K562 (cell line): ENCODE measurements around the gene RHOBTB3. TPM values are rescaled to one million over a fixed set of nuclear protein-coding genes. Genes with fewer than 3 reads are reported as not detected.
A peak's percentile ranks its signal among the peaks of the same experiment; 100 is the strongest.

Source experiments
- GTF2A2 ChIP-seq: IDR thresholded peaks from 2 replicates; pipeline ENCODE4 v1.6.1; 2016; ENCODE audit warnings: mild to moderate bottlenecking, missing genetic modification characterization, missing compliant biosample characterization
- NFXL1 ChIP-seq: fragments of 450-650 bp; formaldehyde crosslinking; IDR thresholded peaks from 2 replicates; pipeline ENCODE4 v1.4.0; 2021; ENCODE audit warnings: mild to moderate bottlenecking
- RBM34 ChIP-seq: fragments of 200-400 bp; formaldehyde crosslinking; IDR thresholded peaks from 2 replicates; pipeline ENCODE4 v1.6.1; 2018; ENCODE audit warnings: low read length, borderline replicate concordance; ENCODE audit not compliant: insufficient read depth
- RERE ChIP-seq: sonication (generic); formaldehyde crosslinking; IDR thresholded peaks from 2 replicates; pipeline ENCODE4 v1.8.0; 2023; ENCODE audit warnings: missing genetic modification reagents, mild to moderate bottlenecking, borderline replicate concordance
- RHOXF2B ChIP-seq: fragments of 250-450 bp; sonication (Bioruptor Pico); conservative IDR thresholded peaks from 2 replicates; pipeline ENCODE4 v1.5.1; 2021
- SMC3 ChIP-seq: conservative IDR thresholded peaks from 2 replicates; pipeline ENCODE4 v1.6.1; 2011; ENCODE audit warnings: low read depth, low read length, improper control_type of control experiment; ENCODE audit not compliant: insufficient read depth
- TAF15 ChIP-seq: fragments of 200-400 bp; formaldehyde crosslinking; IDR thresholded peaks from 2 replicates; pipeline ENCODE4 v1.6.1; 2017; ENCODE audit warnings: mild to moderate bottlenecking, low read depth, low read length, moderate library complexity
- TCFL5 ChIP-seq: fragments of 250-450 bp; sonication (Bioruptor Pico); conservative IDR thresholded peaks from 2 replicates; pipeline ENCODE4 v1.6.1; 2021; ENCODE audit warnings: mild to moderate bottlenecking, moderate library complexity, matching md5 sums
- TEAD2 ChIP-seq: fragments of 450-650 bp; IDR thresholded peaks from 2 replicates; pipeline ENCODE4 v1.6.1; 2016; ENCODE audit warnings: missing genetic modification characterization, control low read depth, missing compliant biosample characterization
- ZFP36 ChIP-seq: fragments of 150-350 bp; IDR thresholded peaks from 2 replicates; pipeline ENCODE4 v1.6.1; 2018; ENCODE audit warnings: low read length, low read depth; ENCODE audit not compliant: partially characterized antibody
- ZNF140 ChIP-seq: fragments of 250-450 bp; sonication (Bioruptor Pico); IDR thresholded peaks from 2 replicates; pipeline ENCODE4 v1.8.0; 2021; ENCODE audit warnings: moderate library complexity, mild to moderate bottlenecking, inconsistent platforms
- ZNF431 ChIP-seq: sonication (generic); formaldehyde crosslinking; IDR thresholded peaks from 2 replicates; pipeline ENCODE4 v1.8.0; 2022; ENCODE audit warnings: mild to moderate bottlenecking, missing genetic modification reagents
- ZNF583 ChIP-seq: fragments of 250-450 bp; sonication (Bioruptor Pico); IDR thresholded peaks from 2 replicates; pipeline ENCODE4 v1.4.0; 2020
- ZNF699 ChIP-seq: fragments of 250-450 bp; sonication (Bioruptor Pico); IDR thresholded peaks from 2 replicates; pipeline ENCODE4 v1.8.0; 2021; ENCODE audit warnings: mild to moderate bottlenecking, moderate library complexity; ENCODE audit not compliant: insufficient replicate concordance
- ZNF780A ChIP-seq: fragments of 250-450 bp; sonication (Bioruptor Pico); IDR thresholded peaks from 2 replicates; pipeline ENCODE4 v1.5.0; 2021; ENCODE audit warnings: mild to moderate bottlenecking
- polyA plus RNA-seq, 8 experiments: library from polyadenylated mRNA; depleted of rRNA in 4 of 8; stranded (reverse) in 5 of 8; unstranded in 3 of 8; fragments of >200 nt; fragmentation: Nextera tagmentation in 2 of 8; fragmentation: Illumina TruSeq in 1 of 8; extraction: Ambion mirVana in 2 of 8; extraction: Trizol in 1 of 8; gene quantifications; 2 replicates each; pipeline versions ENCODE4 v1.2.1 to v1.2.3, GENCODE V29; 2011 to 2014; ENCODE audit warnings: inconsistent platforms in 1 of 8, missing spikeins in 1 of 8
- total RNA-seq, 7 experiments: library from RNA; depleted of rRNA in 6 of 7; stranded (reverse); fragments of >200 nt in 6 of 7; fragmentation: Illumina TruSeq in 2 of 7; extraction: Trizol in 2 of 7; gene quantifications; 2 replicates each; pipeline versions ENCODE4 v1.2.1 to v1.2.3, GENCODE V29; 2011 to 2021; ENCODE audit warnings: low replicate concordance in 1 of 7
- TF ChIP-seq, protein P1 (sequence below), 3 experiments: fragments of 200-800 bp in 1 of 3; fragments of 250-450 bp in 1 of 3; fragments of 450-650 bp in 1 of 3; sonication (Bioruptor Pico) in 1 of 3; sonication (Bioruptor generic) in 1 of 3; formaldehyde crosslinking in 1 of 3; IDR thresholded peaks; 2 replicates each; pipeline versions ENCODE4 v1.6.1 to v1.8.0; 2016 to 2022; ENCODE audit warnings: mild to moderate bottlenecking in 2 of 3, missing genetic modification characterization in 2 of 3, missing compliant biosample characterization in 1 of 3, moderate library complexity in 1 of 3
- TF ChIP-seq, protein P2 (sequence below), 3 experiments: IDR thresholded peaks in 2 of 3; conservative IDR thresholded peaks in 1 of 3; 2 replicates each; pipeline ENCODE4 v1.5.1; 2011 to 2012; ENCODE audit warnings: low read length in 3 of 3, mild to moderate bottlenecking in 3 of 3, control low read depth in 2 of 3, improper control_type of control experiment in 1 of 3, inconsistent platforms in 1 of 3, low read depth in 1 of 3, mixed read lengths in 1 of 3, moderate library complexity in 1 of 3; ENCODE audit not compliant: insufficient read depth in 2 of 3

The RHOBTB3 gene
- total and polyA plus RNA-seq, 9 of the 15 experiments (the other 6 are each of a cell fraction or from before 2014, with no cell fraction given) = 39.7 to 143 (median 115) TPM

DNA sequence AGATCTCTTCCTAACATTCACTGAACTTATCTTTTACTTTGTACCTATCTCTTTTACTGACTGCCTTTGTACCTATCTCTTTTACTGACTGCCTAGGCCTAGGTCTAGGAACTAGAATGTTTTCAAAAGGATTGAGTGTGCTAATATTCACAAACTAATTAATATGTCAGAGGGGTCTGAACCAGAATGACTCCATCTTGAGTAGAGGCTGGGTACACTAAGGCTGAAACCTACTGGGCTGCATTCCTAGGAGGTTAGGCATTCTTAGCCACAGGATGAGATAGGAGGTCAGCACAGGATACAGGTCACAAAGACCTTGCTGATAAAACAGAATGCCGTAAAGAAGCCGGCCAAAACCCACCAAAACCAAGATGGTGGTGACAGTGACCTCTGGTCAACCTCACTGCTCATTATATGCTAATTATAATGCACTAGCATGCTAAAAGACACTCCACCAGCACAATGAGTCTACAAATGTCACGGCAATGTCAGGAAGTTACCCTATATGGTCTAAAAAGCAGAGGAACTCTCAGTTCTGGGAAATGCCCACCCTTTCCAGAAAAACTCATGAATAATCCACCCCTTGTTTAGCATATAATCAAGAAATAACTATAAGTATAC lies 2.5 kb upstream of the RHOBTB3 start (continued):
- TF ChIP-seq, protein P1, sequence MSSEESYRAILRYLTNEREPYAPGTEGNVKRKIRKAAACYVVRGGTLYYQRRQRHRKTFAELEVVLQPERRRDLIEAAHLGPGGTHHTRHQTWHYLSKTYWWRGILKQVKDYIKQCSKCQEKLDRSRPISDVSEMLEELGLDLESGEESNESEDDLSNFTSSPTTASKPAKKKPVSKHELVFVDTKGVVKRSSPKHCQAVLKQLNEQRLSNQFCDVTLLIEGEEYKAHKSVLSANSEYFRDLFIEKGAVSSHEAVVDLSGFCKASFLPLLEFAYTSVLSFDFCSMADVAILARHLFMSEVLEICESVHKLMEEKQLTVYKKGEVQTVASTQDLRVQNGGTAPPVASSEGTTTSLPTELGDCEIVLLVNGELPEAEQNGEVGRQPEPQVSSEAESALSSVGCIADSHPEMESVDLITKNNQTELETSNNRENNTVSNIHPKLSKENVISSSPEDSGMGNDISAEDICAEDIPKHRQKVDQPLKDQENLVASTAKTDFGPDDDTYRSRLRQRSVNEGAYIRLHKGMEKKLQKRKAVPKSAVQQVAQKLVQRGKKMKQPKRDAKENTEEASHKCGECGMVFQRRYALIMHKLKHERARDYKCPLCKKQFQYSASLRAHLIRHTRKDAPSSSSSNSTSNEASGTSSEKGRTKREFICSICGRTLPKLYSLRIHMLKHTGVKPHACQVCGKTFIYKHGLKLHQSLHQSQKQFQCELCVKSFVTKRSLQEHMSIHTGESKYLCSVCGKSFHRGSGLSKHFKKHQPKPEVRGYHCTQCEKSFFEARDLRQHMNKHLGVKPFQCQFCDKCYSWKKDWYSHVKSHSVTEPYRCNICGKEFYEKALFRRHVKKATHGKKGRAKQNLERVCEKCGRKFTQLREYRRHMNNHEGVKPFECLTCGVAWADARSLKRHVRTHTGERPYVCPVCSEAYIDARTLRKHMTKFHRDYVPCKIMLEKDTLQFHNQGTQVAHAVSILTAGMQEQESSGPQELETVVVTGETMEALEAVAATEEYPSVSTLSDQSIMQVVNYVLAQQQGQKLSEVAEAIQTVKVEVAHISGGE (CRISPR knock-in tag; IDR thresholded peaks at IDR 0.05) = peak in 2 of 3 experiments; percentile 64 to 95; a peak in 3 of 6 replicates
- TF ChIP-seq ZNF780A (CRISPR knock-in tag) = peak; percentile 93
- peak; percentile 100 for TF ChIP-seq NFXL1
- peak; percentile 98 for TF ChIP-seq TCFL5 (CRISPR knock-in tag)
- peak; percentile 99 for TF ChIP-seq GTF2A2 (tag)
- no peak for TF ChIP-seq TAF15
- TF ChIP-seq, protein P2, sequence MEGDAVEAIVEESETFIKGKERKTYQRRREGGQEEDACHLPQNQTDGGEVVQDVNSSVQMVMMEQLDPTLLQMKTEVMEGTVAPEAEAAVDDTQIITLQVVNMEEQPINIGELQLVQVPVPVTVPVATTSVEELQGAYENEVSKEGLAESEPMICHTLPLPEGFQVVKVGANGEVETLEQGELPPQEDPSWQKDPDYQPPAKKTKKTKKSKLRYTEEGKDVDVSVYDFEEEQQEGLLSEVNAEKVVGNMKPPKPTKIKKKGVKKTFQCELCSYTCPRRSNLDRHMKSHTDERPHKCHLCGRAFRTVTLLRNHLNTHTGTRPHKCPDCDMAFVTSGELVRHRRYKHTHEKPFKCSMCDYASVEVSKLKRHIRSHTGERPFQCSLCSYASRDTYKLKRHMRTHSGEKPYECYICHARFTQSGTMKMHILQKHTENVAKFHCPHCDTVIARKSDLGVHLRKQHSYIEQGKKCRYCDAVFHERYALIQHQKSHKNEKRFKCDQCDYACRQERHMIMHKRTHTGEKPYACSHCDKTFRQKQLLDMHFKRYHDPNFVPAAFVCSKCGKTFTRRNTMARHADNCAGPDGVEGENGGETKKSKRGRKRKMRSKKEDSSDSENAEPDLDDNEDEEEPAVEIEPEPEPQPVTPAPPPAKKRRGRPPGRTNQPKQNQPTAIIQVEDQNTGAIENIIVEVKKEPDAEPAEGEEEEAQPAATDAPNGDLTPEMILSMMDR (IDR thresholded peaks at IDR 0.05 in 2 of 3, conservative IDR thresholded peaks at IDR 0.05 in 1 of 3; ENCODE audit: insufficient read depth in 2 of 3, low read depth in 1 of 3, low read length in 3 of 3) = no peak
- TF ChIP-seq RBM34 = no peak
- peak; percentile 100 for TF ChIP-seq ZNF583 (CRISPR knock-in tag)
- TF ChIP-seq TEAD2 (tag) = peak; percentile 100
- peak; percentile 97 for TF ChIP-seq ZNF140
- TF ChIP-seq SMC3 = no peak
- no peak for TF ChIP-seq ZNF431 (CRISPR knock-in tag)
- TF ChIP-seq RERE (CRISPR knock-in tag) = no peak
- TF ChIP-seq ZFP36 = peak; percentile 72
- peak; percentile 99 for TF ChIP-seq RHOXF2B
- peak; percentile 94 for TF ChIP-seq ZNF699 (CRISPR knock-in tag)
